Measurements from ENCODE around the gene RND1. TPM values are rescaled to one million over a fixed set of nuclear protein-coding genes. Genes with fewer than 3 reads are reported as not detected.
"Not testable (repeated sequence)": the region's sequence is repeated elsewhere in the genome, so short reads cannot be mapped to it uniquely, and the experiment has no call there.

The RND1 gene
- total RNA-seq, 5 donors from 2014 or later (not counting 1 experiment from before 2014, with no cell fraction given): 2.6 to 10.5 (median 5.0) TPM

- H3K36me3 Mint-ChIP-seq: peaks cover 12% of the 10 kb centered on the region
- DNase-seq (peak; percentile 76 to 96 (median 90)), ATAC-seq (replicated peaks in 1 of 4) (peak; percentile 95 to 98 (median 96))
- peaks cover 13 to 39% of the 10 kb centered on the region in 2 experiments for H3K4me1 ChIP-seq (ENCODE audit: control insufficient read depth in 1 of 2, extremely low read depth in 1 of 2, insufficient read depth in 2 of 2, low read length in 2 of 2)
- no peaks in the 10 kb centered on the region for H3K9me3 Mint-ChIP-seq
- peak within 1 kb of the TSS; percentile 98 for H3K27ac Mint-ChIP-seq
- no peaks in the 10 kb centered on the region for H3K27me3 ChIP-seq (replicated peaks in 1 of 2; ENCODE audit: control insufficient read depth in 2 of 2, extremely low read depth in 1 of 2, insufficient read depth in 2 of 2, low read length in 1 of 2)
- peak within 1 kb of the TSS; percentile 98 for H3K27ac ChIP-seq (ENCODE audit: low read length)
- 0% methylated on average over 46 of the region's 53 CpGs for WGBS (ENCODE audit: insufficient coverage)
- H3K27me3 Mint-ChIP-seq: no peaks in the 10 kb centered on the region
- no peaks in the 10 kb centered on the region for H3K9me3 ChIP-seq
- H3K4me3 ChIP-seq (ENCODE audit: control insufficient read depth in 1 of 2, extremely low read depth in 1 of 2, low read length in 1 of 2): peak within 1 kb of the TSS; percentile 88 to 100
- ChIA-PET POLR2A (interaction anchor here (0.5 to 2.3 kb wide), 12 partner anchors 14 to 1260 kb away, joined by 3 to 10 read pairs (median 6); partner anchors contain the start of genes ARF3 (in 2 of the 2), COX14 (in 1 of the 2), FKBP11 (in 1 of the 2) and KANSL2 (in 1 of the 2)), CTCF (interaction anchor here (0.6 to 4.2 kb wide), 42 partner anchors 13 to 1259 kb away, joined by 3 to 62 read pairs (median 6); partner anchors contain the start of genes RND1 (in 2 of the 2), ARF3 (in 1 of the 2), FKBP11 (in 1 of the 2) and KANSL2 (in 1 of the 2))
- H3K4me1 Mint-ChIP-seq: peaks cover 32 to 45% (median 39%) of the 10 kb centered on the region in 3 donors
- peaks cover 0 to 25% of the 10 kb centered on the region in 2 donors for H3K36me3 ChIP-seq (ENCODE audit: control insufficient read depth in 2 of 2, extremely low read depth in 1 of 2, insufficient read depth in 1 of 2, low read length in 1 of 2)
- peak within 1 kb of the TSS; percentile 91 to 96 (median 94) for H3K4me3 Mint-ChIP-seq
Observed at GRCh38 chr12:48851883-48852733, 13.6 kb downstream of the RND1 start, which contains the start of gene DDX23. Gene DDX23 (minus strand): TSS chr12:48852163. CDS start chr12:48845782, 6,381 bp downstream.

- CTCF ChIA-PET; H3K4me3 ChIP-seq (ENCODE audit: control insufficient read depth in 1 of 2, extremely low read depth in 1 of 2, low read length in 1 of 2); POLR2A ChIA-PET; H3K9me3 Mint-ChIP-seq; H3K9me3 ChIP-seq; H3K27ac ChIP-seq (ENCODE audit: low read length); DNase-seq; H3K27me3 Mint-ChIP-seq; ATAC-seq (replicated peaks in 1 of 4); H3K27me3 ChIP-seq (replicated peaks in 1 of 2; ENCODE audit: control insufficient read depth in 2 of 2, extremely low read depth in 1 of 2, insufficient read depth in 2 of 2, low read length in 1 of 2); H3K4me1 ChIP-seq (ENCODE audit: control insufficient read depth in 1 of 2, extremely low read depth in 1 of 2, insufficient read depth in 2 of 2, low read length in 2 of 2); H3K27ac Mint-ChIP-seq; H3K4me3 Mint-ChIP-seq: not testable (repeated sequence)
- peaks cover 35% of the 10 kb centered on the region for H3K36me3 Mint-ChIP-seq
- WGBS (ENCODE audit: insufficient coverage): 100% methylated on average over 2 of the region's 29 CpGs
- peaks cover 0 to 67% of the 10 kb centered on the region in 2 donors for H3K36me3 ChIP-seq (ENCODE audit: control insufficient read depth in 2 of 2, extremely low read depth in 1 of 2, insufficient read depth in 1 of 2, low read length in 1 of 2)
- H3K4me1 Mint-ChIP-seq: peaks cover 7 to 13% (median 10%) of the 10 kb centered on the region in 3 donors
Observed at GRCh38 chr12:48842021-48842420, 23.6 kb downstream of the RND1 start.

DNA sequence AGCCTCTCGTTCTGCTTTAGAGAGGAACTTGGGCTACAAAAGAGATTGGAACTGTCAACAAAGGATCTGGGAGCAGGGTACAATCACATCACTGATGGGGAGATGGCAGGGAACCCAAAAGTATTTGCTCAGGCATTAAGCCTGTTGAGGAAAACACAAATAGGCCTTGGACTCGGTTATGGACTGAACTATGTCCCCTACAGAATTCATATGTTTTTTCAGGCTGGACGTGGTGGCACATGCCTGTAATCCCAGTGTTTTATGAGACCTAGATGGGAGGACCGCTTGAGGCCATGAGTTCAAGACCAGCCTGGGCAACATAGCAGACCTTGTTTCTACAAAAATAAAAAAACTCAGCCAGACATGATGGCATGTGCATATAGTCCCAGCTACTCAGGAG is 27.6 kb downstream of the RND1 start:
- H3K4me1 ChIP-seq (ENCODE audit: control insufficient read depth in 1 of 2, extremely low read depth in 1 of 2, insufficient read depth in 2 of 2, low read length in 2 of 2): no peaks in the 10 kb centered on the region
- H3K27ac ChIP-seq (ENCODE audit: low read length): no peak overlapping the region
- ChIA-PET CTCF (interaction anchor here in 1 of 2 donors (0.7 kb wide), 1 partner anchor 206 kb away, joined by 3 read pairs; no protein-coding TSS in a partner anchor), POLR2A (no interaction called here)
- peaks cover 8 to 69% of the 10 kb centered on the region in 2 donors for H3K36me3 ChIP-seq (ENCODE audit: control insufficient read depth in 2 of 2, extremely low read depth in 1 of 2, insufficient read depth in 1 of 2, low read length in 1 of 2)
- Mint-ChIP-seq H3K9me3 (no peaks in the 10 kb centered on the region), H3K27me3 (no peaks in the 10 kb centered on the region), H3K4me3 (no peak overlapping the region), H3K4me1 (no peaks in the 10 kb centered on the region), H3K36me3 (peaks cover 46% of the 10 kb centered on the region), H3K27ac (no peak overlapping the region)
- H3K9me3 ChIP-seq: no peaks in the 10 kb centered on the region
- 80% methylated on average over 2 of the region's 4 CpGs for WGBS (ENCODE audit: insufficient coverage)
- no peaks in the 10 kb centered on the region for H3K27me3 ChIP-seq (replicated peaks in 1 of 2; ENCODE audit: control insufficient read depth in 2 of 2, extremely low read depth in 1 of 2, insufficient read depth in 2 of 2, low read length in 1 of 2)
- no peak overlapping the region for H3K4me3 ChIP-seq (ENCODE audit: control insufficient read depth in 1 of 2, extremely low read depth in 1 of 2, low read length in 1 of 2)
- ATAC-seq (replicated peaks in 1 of 4): no peak
- DNase-seq: no peak

GRCh38 chr12:48832321-48833060 is 33.2 kb downstream of the RND1 start:
- ChIA-PET CTCF (no interaction called here), POLR2A (no interaction called here)
- Mint-ChIP-seq H3K4me3 (no peak overlapping the region), H3K27me3 (no peaks in the 10 kb centered on the region), H3K27ac (no peak overlapping the region), H3K36me3 (peaks cover 51% of the 10 kb centered on the region), H3K9me3 (no peaks in the 10 kb centered on the region), H3K4me1 (peaks cover 0 to 2% (median 0%) of the 10 kb centered on the region in 3 donors)
- no peaks in the 10 kb centered on the region for H3K27me3 ChIP-seq (replicated peaks in 1 of 2; ENCODE audit: control insufficient read depth in 2 of 2, extremely low read depth in 1 of 2, insufficient read depth in 2 of 2, low read length in 1 of 2)
- H3K36me3 ChIP-seq (ENCODE audit: control insufficient read depth in 2 of 2, extremely low read depth in 1 of 2, insufficient read depth in 1 of 2, low read length in 1 of 2): peaks cover 37 to 86% of the 10 kb centered on the region in 2 donors
- DNase-seq (no peak), ATAC-seq (replicated peaks in 1 of 4) (no peak)
- no peaks in the 10 kb centered on the region for H3K9me3 ChIP-seq
- H3K4me1 ChIP-seq (ENCODE audit: control insufficient read depth in 1 of 2, extremely low read depth in 1 of 2, insufficient read depth in 2 of 2, low read length in 2 of 2): no peaks in the 10 kb centered on the region
- H3K4me3 ChIP-seq (ENCODE audit: control insufficient read depth in 1 of 2, extremely low read depth in 1 of 2, low read length in 1 of 2): no peak overlapping the region
- H3K27ac ChIP-seq (ENCODE audit: low read length): no peak overlapping the region
- 97% methylated on average over 12 of the region's 12 CpGs for WGBS (ENCODE audit: insufficient coverage)

- Mint-ChIP-seq H3K4me3 (no peak overlapping the region), H3K9me3 (no peaks in the 10 kb centered on the region), H3K36me3 (peaks cover 40% of the 10 kb centered on the region), H3K4me1 (peaks cover 0 to 2% (median 0%) of the 10 kb centered on the region in 3 donors), H3K27ac (no peak overlapping the region), H3K27me3 (no peaks in the 10 kb centered on the region)
- ATAC-seq (replicated peaks in 1 of 4): no peak
- Histone ChIP-seq H3K4me1 (ENCODE audit: control insufficient read depth in 1 of 2, extremely low read depth in 1 of 2, insufficient read depth in 2 of 2, low read length in 2 of 2) (no peaks in the 10 kb centered on the region), H3K27ac (ENCODE audit: low read length) (no peak overlapping the region), H3K9me3 (no peaks in the 10 kb centered on the region), H3K4me3 (ENCODE audit: control insufficient read depth in 1 of 2, extremely low read depth in 1 of 2, low read length in 1 of 2) (no peak overlapping the region), H3K36me3 (ENCODE audit: control insufficient read depth in 2 of 2, extremely low read depth in 1 of 2, insufficient read depth in 1 of 2, low read length in 1 of 2) (peaks cover 33 to 77% of the 10 kb centered on the region in 2 donors), H3K27me3 (replicated peaks in 1 of 2; ENCODE audit: control insufficient read depth in 2 of 2, extremely low read depth in 1 of 2, insufficient read depth in 2 of 2, low read length in 1 of 2) (no peaks in the 10 kb centered on the region)
- WGBS (ENCODE audit: insufficient coverage): 92% methylated on average over 2 of the region's 6 CpGs
- ChIA-PET POLR2A (no interaction called here), CTCF (no interaction called here)
- no peak for DNase-seq
Observed at GRCh38 chr12:48831257-48831656, 34.4 kb downstream of the RND1 start.

Data from T-cell (primary cell).